Parathyroid adenoma (tissue), 2 donors: ENCODE data around the gene PRRC2B.

Source experiments
- H2AFZ ChIP-seq: fragments of 300-600 bp; sonication (generic); one replicate; pipeline ENCODE4 v1.7.0; 2017; ENCODE audit warnings: antibody characterized with exemption, mild to moderate bottlenecking
- H3K27ac ChIP-seq: fragments of 300-600 bp; sonication (generic); one replicate; pipeline ENCODE4 v1.7.0; 2017
- H3K27me3 ChIP-seq: fragments of 300-600 bp; sonication (generic); one replicate; pipeline ENCODE4 v1.7.0; 2017; ENCODE audit warnings: low read length; ENCODE audit not compliant: control insufficient read depth, insufficient read depth
- H3K36me3 ChIP-seq: fragments of 300-600 bp; sonication (generic); one replicate; pipeline ENCODE4 v1.7.0; 2017; ENCODE audit warnings: low read length; ENCODE audit not compliant: control insufficient read depth, insufficient read depth
- H3K4me1 ChIP-seq: fragments of 300-600 bp; sonication (generic); one replicate; pipeline ENCODE4 v1.7.0; 2017; ENCODE audit warnings: control low read depth
- H3K4me2 ChIP-seq: fragments of 300-600 bp; sonication (generic); one replicate; pipeline ENCODE4 v1.7.0; 2017; ENCODE audit warnings: low read length
- H3K4me3 ChIP-seq: fragments of 300-600 bp; sonication (generic); one replicate; pipeline ENCODE4 v1.7.0; 2017; ENCODE audit warnings: low read depth, low read length
- H3K79me2 ChIP-seq: fragments of 300-600 bp; sonication (generic); one replicate; pipeline ENCODE4 v1.7.0; 2017; ENCODE audit warnings: control low read depth
- H3K9ac ChIP-seq: fragments of 300-600 bp; sonication (generic); one replicate; pipeline ENCODE4 v1.7.0; 2017; ENCODE audit warnings: mild to moderate bottlenecking
- H3K9me3 ChIP-seq: fragments of 300-600 bp; sonication (generic); one replicate; pipeline ENCODE4 v1.7.0; 2017; ENCODE audit warnings: low read length; ENCODE audit not compliant: control insufficient read depth
- CTCF ChIP-seq: fragments of 300-600 bp; sonication (generic); IDR thresholded peaks from one replicate; pipeline ENCODE4 v1.7.0; 2017; ENCODE audit warnings: antibody characterized with exemption, mild to moderate bottlenecking
- donor health status: primary hyperparathyroidism.

Gene PRRC2B

GRCh38 chr9:131517761-131518190 is 123.9 kb downstream of the PRRC2B start:
- H2AFZ ChIP-seq = no peak overlapping the region
- no peaks in the 10 kb centered on the region for H3K9me3 ChIP-seq
- no peak overlapping the region for H3K27ac ChIP-seq
- H3K79me2 ChIP-seq = no peaks in the 10 kb centered on the region
- no peak overlapping the region for H3K4me3 ChIP-seq
- no peak overlapping the region for H3K9ac ChIP-seq
- H3K36me3 ChIP-seq = no peaks in the 10 kb centered on the region
- no peak overlapping the region for H3K4me2 ChIP-seq
- H3K4me1 ChIP-seq = no peaks in the 10 kb centered on the region
- no peaks in the 10 kb centered on the region for H3K27me3 ChIP-seq
- TF ChIP-seq CTCF = no peak

GRCh38 chr9:131518553-131518952 is 124.7 kb downstream of the PRRC2B start:
- Histone ChIP-seq H3K4me3 (no peak overlapping the region), H3K27ac (no peak overlapping the region), H2AFZ (no peak overlapping the region), H3K9me3 (no peaks in the 10 kb centered on the region), H3K4me2 (no peak overlapping the region), H3K36me3 (no peaks in the 10 kb centered on the region), H3K4me1 (no peaks in the 10 kb centered on the region), H3K27me3 (no peaks in the 10 kb centered on the region), H3K9ac (no peak overlapping the region), H3K79me2 (no peaks in the 10 kb centered on the region)
- no peak for TF ChIP-seq CTCF

- H3K4me3 ChIP-seq = no peak overlapping the region
- no peaks in the 10 kb centered on the region for H3K27me3 ChIP-seq
- no peaks in the 10 kb centered on the region for H3K79me2 ChIP-seq
- TF ChIP-seq CTCF = no peak
- no peaks in the 10 kb centered on the region for H3K9me3 ChIP-seq
- H3K36me3 ChIP-seq = no peaks in the 10 kb centered on the region
- H3K9ac ChIP-seq = no peak overlapping the region
- no peak overlapping the region for H2AFZ ChIP-seq
- no peak overlapping the region for H3K4me2 ChIP-seq
- H3K27ac ChIP-seq = no peak overlapping the region
- H3K4me1 ChIP-seq = no peaks in the 10 kb centered on the region
These were observed 126.6 kb downstream of the PRRC2B start for GRCh38 chr9:131520503-131520902.

GRCh38 chr9:131521203-131521602 is 127.3 kb downstream of the PRRC2B start:
- no peak overlapping the region for H3K4me2 ChIP-seq
- H3K4me1 ChIP-seq = no peaks in the 10 kb centered on the region
- H3K79me2 ChIP-seq = no peaks in the 10 kb centered on the region
- no peaks in the 10 kb centered on the region for H3K9me3 ChIP-seq
- no peak for TF ChIP-seq CTCF
- no peaks in the 10 kb centered on the region for H3K27me3 ChIP-seq
- H3K36me3 ChIP-seq = no peaks in the 10 kb centered on the region
- H2AFZ ChIP-seq = no peak overlapping the region
- H3K27ac ChIP-seq = no peak overlapping the region
- no peak overlapping the region for H3K4me3 ChIP-seq
- no peak overlapping the region for H3K9ac ChIP-seq

- no peaks in the 10 kb centered on the region for H3K4me1 ChIP-seq
- TF ChIP-seq CTCF = no peak
- H3K9me3 ChIP-seq = no peaks in the 10 kb centered on the region
- no peak overlapping the region for H3K9ac ChIP-seq
- H3K4me2 ChIP-seq = no peak overlapping the region
- H3K4me3 ChIP-seq = no peak overlapping the region
- no peak overlapping the region for H2AFZ ChIP-seq
- no peaks in the 10 kb centered on the region for H3K36me3 ChIP-seq
- no peak overlapping the region for H3K27ac ChIP-seq
- no peaks in the 10 kb centered on the region for H3K27me3 ChIP-seq
- H3K79me2 ChIP-seq = no peaks in the 10 kb centered on the region
These were observed 127.9 kb downstream of the PRRC2B start for GRCh38 chr9:131521822-131522221.
